GM18907 (cell line): ENCODE measurements around the gene B2M.

Experiments used
- ATAC-seq: cut with Tn5 transposase; IDR thresholded peaks from one replicate; pipeline ENCODE4 v1.9.1; 2021; ENCODE audit warnings: mild to moderate bottlenecking, moderate library complexity; ENCODE audit not compliant: unreplicated experiment

The B2M gene

GRCh38 chr15:44765036-44765435 lies 53.7 kb downstream of the B2M start:
- ATAC-seq, result no peak
